Measurements from ENCODE around the gene RNF225. TPM values are rescaled to one million over a fixed set of nuclear protein-coding genes. Genes with fewer than 3 reads are reported as not detected.

The RNF225 gene
- total RNA-seq, 4 donors from 2014 or later = 0.33 TPM; not detected in 3

GRCh38 chr19:58416604-58417003 is 21.1 kb downstream of the RNF225 start:
- intact Hi-C loops (cut with DNase I) = no loop called here
- TF ChIP-seq CTCF (IDR thresholded peaks at IDR 0.05) (no peak), POLR2A (IDR thresholded peaks at IDR 0.05) (no peak)
- Histone ChIP-seq H3K9me3 (no peaks in the 10 kb centered on the region), H3K27ac (no peak overlapping the region), H3K36me3 (peaks cover 30 to 39% of the 10 kb centered on the region in 2 donors), H3K27me3 (no peaks in the 10 kb centered on the region), H3K4me1 (no peaks in the 10 kb centered on the region), H3K4me3 (replicated peaks in 1 of 3) (no peak overlapping the region)
- DNase-seq = no peak
- WGBS, 2 donors = 96 to 98% methylated on average over 5 of the region's 5 CpGs

- 86% methylated on average over 7 of the region's 7 CpGs for WGBS, 2 donors
- Histone ChIP-seq H3K27me3 (no peaks in the 10 kb centered on the region), H3K27ac (no peak overlapping the region), H3K4me1 (no peaks in the 10 kb centered on the region), H3K36me3 (peaks cover 30 to 39% of the 10 kb centered on the region in 2 donors), H3K4me3 (replicated peaks in 1 of 3) (no peak overlapping the region), H3K9me3 (no peaks in the 10 kb centered on the region)
- intact Hi-C loops (cut with DNase I) = no loop called here
- DNase-seq = no peak
- TF ChIP-seq POLR2A (IDR thresholded peaks at IDR 0.05) (no peak), CTCF (IDR thresholded peaks at IDR 0.05) (no peak)
These were observed 21.6 kb downstream of the RNF225 start for GRCh38 chr19:58417071-58417470.

GRCh38 chr19:58428617-58429016 is 33.2 kb downstream of the RNF225 start:
- intact Hi-C loops (cut with DNase I) = no loop called here
- 89% methylated on average over 1 of the region's 1 CpG; no CpG with 5 or more reads in 1 of the 2 donors for WGBS, 2 donors

GRCh38 chr19:58429745-58430144 is 34.3 kb downstream of the RNF225 start:
- H3K4me1 ChIP-seq = no peaks in the 10 kb centered on the region
- H3K27me3 ChIP-seq = no peaks in the 10 kb centered on the region
- intact Hi-C loops (cut with DNase I) = no loop called here
- H3K9me3 ChIP-seq = peaks cover 6% of the 10 kb centered on the region
- no peak overlapping the region for H3K4me3 ChIP-seq (replicated peaks in 1 of 3)
- TF ChIP-seq POLR2A (IDR thresholded peaks at IDR 0.05) (no peak), CTCF (IDR thresholded peaks at IDR 0.05) (no peak)
- H3K36me3 ChIP-seq = peaks cover 17 to 20% of the 10 kb centered on the region in 2 donors
- no peak for DNase-seq
- no peak overlapping the region for H3K27ac ChIP-seq

More at GRCh38 chr19:58428617-58429016, 33.2 kb downstream of the RNF225 start:
- H3K4me3 ChIP-seq (replicated peaks in 1 of 3) = no peak overlapping the region
- H3K27ac ChIP-seq = no peak overlapping the region
- H3K27me3 ChIP-seq = no peaks in the 10 kb centered on the region
- H3K4me1 ChIP-seq = no peaks in the 10 kb centered on the region
- TF ChIP-seq POLR2A (IDR thresholded peaks at IDR 0.05) (no peak), CTCF (IDR thresholded peaks at IDR 0.05) (no peak)
- no peaks in the 10 kb centered on the region for H3K9me3 ChIP-seq
- DNase-seq = no peak
- H3K36me3 ChIP-seq = peaks cover 5 to 9% of the 10 kb centered on the region in 2 donors

- no peak for DNase-seq
- no peak for TF ChIP-seq POLR2A (IDR thresholded peaks at IDR 0.05)
- TF ChIP-seq CTCF (IDR thresholded peaks at IDR 0.05) = no peak
- H3K27ac ChIP-seq = no peak overlapping the region
- peaks cover 4 to 5% of the 10 kb centered on the region in 2 donors for H3K4me1 ChIP-seq
- 95 to 100% methylated on average over 2 of the region's 2 CpGs for WGBS, 2 donors
- no peaks in the 10 kb centered on the region for H3K27me3 ChIP-seq
- H3K4me3 ChIP-seq (replicated peaks in 1 of 3) = no peak overlapping the region
- H3K9me3 ChIP-seq = peaks cover 12% of the 10 kb centered on the region
- intact Hi-C loops (cut with DNase I) = no loop called here
- H3K36me3 ChIP-seq = peaks cover 46 to 48% of the 10 kb centered on the region in 2 donors
These were observed 38.8 kb downstream of the RNF225 start for GRCh38 chr19:58434217-58434616.

Measured in thyroid gland (tissue), 4 donors.